ENCODE results near the gene USH2A.
A peak's percentile ranks its signal among the peaks of the same experiment; 100 is the strongest.

Gene USH2A

GRCh38 chr1:216290074-216290473 lies 133.2 kb downstream of the USH2A start:
- no peak for DNase-seq (ENCODE audit: low read depth in 2 of 3, low spot score in 1 of 3)

DNA sequence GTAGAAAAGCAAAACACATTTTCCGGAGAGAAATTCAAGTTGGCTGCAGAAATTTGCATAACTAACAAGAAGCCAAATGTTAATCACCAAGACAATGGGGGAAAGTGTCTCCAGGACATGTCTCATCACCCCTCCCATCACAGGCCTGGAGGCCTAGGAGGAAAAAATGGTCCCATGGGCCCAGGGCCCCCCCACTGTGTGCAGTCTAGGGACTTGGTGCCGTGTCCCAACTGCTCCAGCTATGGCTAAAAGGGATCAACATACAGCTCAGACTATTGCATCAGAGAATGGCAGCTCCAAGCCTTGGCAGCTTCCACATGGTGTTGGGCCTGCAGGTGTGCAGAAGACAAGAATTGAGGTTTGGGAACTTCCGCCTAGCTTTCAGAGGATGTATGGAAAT lies 138.2 kb downstream of the USH2A start:
- DNase-seq (ENCODE audit: low read depth in 2 of 3, low spot score in 1 of 3) = no peak

DNA sequence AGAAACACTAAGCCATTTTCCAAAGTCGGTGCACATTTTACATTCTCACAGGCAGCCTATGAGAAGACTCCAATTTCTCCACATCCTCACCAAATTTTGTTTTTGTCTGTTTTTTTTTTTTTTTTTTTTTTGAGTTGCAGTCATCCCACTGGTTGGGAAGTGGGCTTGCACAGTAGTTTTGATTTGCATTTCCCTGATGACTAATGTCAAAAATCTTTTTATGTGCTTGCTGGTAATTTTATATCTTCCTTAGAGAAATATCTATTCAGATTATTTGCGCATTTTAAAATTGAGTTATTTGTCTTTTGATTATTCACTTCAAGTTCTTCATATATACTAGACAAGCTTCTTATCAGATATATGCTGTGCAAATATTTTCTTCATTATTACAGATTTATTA lies 141.5 kb downstream of the USH2A start:
- no peak for DNase-seq (ENCODE audit: low read depth in 2 of 3, low spot score in 1 of 3)

DNA sequence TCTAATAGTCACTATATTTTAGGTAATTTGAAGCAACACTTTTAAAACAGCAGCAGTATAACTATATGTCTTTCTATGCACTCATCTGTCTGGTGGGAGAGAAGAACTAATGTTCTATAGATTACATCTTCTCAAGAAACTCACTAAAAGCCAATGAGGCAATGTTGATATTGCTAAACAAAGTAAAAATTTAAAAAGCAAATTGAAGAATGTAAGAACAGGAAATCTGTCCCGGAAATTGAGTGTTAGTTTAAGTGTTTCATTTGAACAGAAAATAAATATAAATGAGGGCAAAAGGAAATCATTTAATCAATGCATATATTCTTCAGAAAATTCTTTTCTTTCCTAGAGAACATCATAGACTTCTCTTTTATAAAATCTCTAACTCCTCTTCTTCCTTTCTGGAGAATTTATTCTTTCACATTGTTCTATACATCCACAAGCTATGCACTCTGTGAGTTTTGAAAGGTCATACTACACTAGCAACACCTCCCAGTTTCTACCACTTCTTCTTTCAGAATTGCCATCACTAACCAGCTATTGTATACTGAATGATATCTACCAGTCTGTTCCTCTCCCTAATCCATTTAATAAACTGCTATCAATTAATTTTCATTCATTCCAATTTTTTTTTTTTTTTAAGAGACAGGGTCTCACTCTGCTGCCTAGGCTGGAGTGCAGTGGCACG lies 153.0 kb downstream of the USH2A start:
- no peak for DNase-seq (ENCODE audit: low read depth in 2 of 3, low spot score in 1 of 3)

DNA sequence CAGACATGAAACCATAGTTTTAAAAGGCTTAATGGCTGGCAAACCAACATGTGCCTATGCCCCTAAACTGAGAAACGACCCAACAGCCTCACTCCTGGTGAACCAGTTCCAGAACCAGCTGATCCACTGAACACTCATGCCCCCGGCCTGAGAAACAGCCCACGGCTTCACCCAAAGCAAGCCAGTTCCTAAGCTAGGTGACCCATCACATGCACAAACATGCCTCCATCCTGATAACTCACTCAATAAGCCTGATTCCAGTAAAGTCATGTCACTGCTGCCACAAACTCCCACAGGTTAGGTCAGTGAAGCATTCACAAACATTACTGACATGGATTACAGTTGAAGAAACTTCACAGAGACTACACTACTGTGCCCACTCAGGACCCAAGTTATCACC lies 161.6 kb downstream of the USH2A start:
- DNase-seq (ENCODE audit: low read depth in 2 of 3, low spot score in 1 of 3) = no peak

DNA sequence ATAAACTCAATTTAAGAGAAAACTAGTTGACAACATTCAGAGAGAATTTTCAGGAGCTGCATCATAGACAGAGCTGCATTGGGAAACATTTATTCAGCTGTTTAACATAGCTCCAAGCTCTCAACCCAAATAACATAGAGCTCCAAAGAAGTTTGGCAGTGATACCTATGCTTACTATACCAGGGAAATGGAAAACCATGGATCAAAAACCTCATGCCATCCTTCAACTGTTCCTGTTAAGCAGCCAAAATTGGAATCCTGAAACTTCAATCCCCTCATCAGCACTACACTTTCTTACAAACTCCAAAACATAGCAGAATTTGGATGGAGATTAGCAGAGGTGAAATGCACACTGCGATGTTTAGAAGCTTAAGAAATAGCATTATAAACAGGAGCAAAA lies 164.4 kb downstream of the USH2A start:
- DNase-seq (ENCODE audit: low read depth in 2 of 3, low spot score in 1 of 3) = no peak

DNA sequence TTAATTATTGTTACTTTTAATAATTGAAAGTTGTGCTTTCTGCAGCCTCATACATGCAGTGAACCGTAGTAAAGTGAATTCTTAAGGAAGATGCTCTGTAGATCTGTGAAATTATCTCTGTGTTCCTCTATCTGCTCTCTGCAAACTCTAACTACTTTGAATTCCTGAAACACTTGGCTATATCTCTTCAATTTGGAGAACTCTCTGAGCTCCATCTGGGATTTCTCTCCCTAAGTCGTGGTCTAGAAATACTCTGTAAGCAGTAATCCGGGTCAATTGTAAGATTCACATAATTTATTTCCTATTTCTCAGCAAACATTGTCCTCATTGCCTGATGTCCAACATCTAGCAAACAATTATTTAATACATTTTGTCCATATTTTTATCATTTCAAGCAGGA lies 164.9 kb downstream of the USH2A start:
- no peak for DNase-seq (ENCODE audit: low read depth in 2 of 3, low spot score in 1 of 3)

GRCh38 chr1:216250861-216251260 lies 172.4 kb downstream of the USH2A start:
- no peak for DNase-seq (ENCODE audit: low read depth in 2 of 3, low spot score in 1 of 3)

- DNase-seq (ENCODE audit: low read depth in 2 of 3, low spot score in 1 of 3) = no peak
Observed at GRCh38 chr1:216248628-216249027, 174.6 kb downstream of the USH2A start.

GRCh38 chr1:216247937-216248336 lies 175.3 kb downstream of the USH2A start:
- DNase-seq (ENCODE audit: low read depth in 2 of 3, low spot score in 1 of 3) = no peak

DNA sequence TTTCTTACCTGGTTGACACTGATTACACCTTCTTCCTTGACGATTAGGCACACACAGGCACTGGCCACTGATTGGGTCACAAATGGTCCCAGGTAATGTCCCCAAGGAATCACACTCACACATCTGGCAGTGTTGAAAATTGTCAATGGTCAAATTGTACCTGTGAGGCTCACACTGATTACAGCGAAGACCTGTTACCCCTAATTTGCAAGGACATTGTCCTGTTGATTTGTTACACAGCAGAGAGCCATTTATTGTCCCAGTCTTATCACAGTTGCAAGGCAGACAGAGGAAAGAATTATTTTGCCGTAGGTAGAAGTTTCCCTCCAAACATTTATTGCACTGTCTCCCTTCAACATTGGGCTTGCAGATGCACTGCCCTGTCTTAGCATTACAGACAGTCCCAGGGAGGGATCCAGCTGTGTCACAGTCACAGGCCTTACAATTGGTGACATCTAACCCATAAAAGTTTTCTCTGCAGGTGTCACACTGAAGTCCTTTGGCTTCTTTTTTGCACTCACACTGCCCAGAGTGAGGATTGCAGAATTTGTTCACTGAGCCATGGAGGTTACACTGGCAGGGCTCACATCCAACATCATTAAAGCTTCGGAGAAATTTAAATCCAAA lies 176.6 kb downstream of the USH2A start:
- DNase-seq (ENCODE audit: low read depth in 2 of 3, low spot score in 1 of 3) = no peak

- no peak for DNase-seq (ENCODE audit: low read depth in 2 of 3, low spot score in 1 of 3)
Observed at GRCh38 chr1:216238844-216239243, 184.4 kb downstream of the USH2A start.

- DNase-seq (ENCODE audit: low read depth in 2 of 3, low spot score in 1 of 3) = no peak
Observed at GRCh38 chr1:216237927-216238542, 185.2 kb downstream of the USH2A start.

- DNase-seq (ENCODE audit: low read depth in 2 of 3, low spot score in 1 of 3) = no peak
Observed at GRCh38 chr1:216224233-216224632, 199.0 kb downstream of the USH2A start.

DNA sequence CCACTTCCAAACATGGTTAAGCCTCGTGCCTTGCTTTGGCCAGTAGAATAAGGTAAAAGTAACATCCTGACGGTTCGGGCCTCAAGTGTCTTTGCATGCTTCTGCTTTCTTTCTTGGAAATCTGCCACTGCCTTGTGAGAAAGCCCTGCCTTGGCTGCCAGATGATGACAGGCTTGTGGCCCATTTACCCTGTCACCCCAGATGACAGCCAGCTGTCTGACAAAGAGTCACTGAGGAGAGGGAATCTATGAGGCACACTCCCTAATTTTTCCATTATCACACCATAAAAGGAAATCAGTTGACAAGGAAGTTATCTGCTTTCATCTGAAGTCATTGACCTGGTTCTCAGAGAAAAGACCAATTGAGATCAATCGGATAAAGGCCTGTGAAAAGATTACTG lies 199.8 kb downstream of the USH2A start:
- DNase-seq (ENCODE audit: low read depth in 2 of 3, low spot score in 1 of 3) = no peak

DNA sequence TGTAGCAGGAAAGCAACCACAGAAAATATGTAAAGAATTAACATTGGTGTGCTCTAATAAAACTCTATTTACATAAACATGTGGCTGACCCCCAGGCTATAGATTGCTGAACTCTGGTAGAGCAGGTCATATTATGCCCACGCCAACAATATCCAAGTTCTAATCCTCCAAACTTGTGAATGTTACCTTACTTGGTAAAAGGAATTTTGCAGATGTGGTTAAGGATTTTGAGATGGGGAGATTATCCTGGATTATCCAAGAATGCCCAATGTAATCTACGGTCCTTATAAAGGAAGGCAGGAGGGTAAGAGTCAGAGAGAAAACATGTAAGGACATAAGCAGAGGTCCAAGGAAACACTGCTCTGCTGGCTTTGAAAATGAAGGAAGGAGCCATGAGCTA lies 201.0 kb downstream of the USH2A start:
- no peak for DNase-seq (ENCODE audit: low read depth in 2 of 3, low spot score in 1 of 3)

GRCh38 chr1:216221260-216221700 lies 202.0 kb downstream of the USH2A start:
- DNase-seq (ENCODE audit: low read depth in 2 of 3, low spot score in 1 of 3) = peak in 1 of 3 donors; percentile 1

DNA sequence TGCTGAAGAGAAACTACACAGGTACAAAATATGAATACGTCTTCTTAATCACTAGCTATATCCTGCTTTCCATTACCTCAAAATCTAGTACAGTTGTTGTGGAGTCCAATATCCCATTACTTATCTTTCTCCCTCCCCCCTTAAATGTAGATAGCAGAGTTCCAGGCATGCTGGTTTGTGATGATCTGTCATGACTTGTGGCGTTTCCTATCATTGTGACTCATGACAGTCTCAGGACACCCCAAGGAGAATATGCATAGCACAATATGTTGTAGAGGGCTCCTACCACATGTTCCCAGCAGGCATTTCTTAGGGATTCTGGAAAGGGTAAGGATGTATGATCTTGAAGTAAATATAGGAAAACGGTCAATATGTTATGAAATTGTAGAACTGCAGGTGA lies 206.9 kb downstream of the USH2A start:
- no peak for DNase-seq (ENCODE audit: low read depth in 2 of 3, low spot score in 1 of 3)

DNA sequence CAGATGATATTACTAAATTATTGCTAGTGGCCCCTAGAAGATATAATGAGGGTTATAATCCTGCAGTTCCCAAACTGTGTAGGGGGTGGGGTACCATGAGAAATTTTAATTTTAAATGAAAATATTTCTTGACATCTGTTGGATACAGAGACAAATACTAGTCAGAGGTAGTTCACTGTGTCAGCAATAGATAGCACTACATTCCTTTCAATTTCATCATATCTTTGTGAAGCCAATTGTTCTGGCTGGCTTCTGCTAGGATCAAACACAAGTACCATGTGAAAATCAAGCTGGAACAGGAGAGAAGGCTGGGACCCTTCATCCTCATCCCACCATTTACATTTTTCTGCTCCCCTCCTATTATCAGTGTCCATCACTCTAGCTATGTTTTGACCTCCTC lies 208.1 kb downstream of the USH2A start:
- no peak for DNase-seq (ENCODE audit: low read depth in 2 of 3, low spot score in 1 of 3)

DNA sequence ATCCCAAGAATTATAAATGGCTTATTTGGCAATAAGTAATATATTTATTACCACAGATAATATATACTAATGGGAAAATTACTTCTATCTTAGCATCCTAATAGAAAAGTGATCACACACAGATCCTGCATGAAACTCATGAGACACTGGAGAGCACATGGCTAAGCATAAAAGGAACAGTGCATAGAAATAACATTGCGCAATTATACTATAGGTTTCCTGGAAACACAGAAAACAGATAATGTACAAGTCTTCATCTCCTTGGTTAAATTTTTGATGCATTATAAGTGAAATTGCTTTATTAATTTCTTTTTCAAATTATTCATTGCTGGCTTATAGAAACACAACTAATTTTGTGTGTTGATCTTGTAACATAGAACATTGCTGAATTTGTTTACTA lies 210.4 kb downstream of the USH2A start:
- no peak for DNase-seq (ENCODE audit: low read depth in 2 of 3, low spot score in 1 of 3)

- DNase-seq (ENCODE audit: low read depth in 2 of 3, low spot score in 1 of 3) = no peak
Observed at GRCh38 chr1:216210081-216210480, 213.2 kb downstream of the USH2A start.

GRCh38 chr1:216209125-216209524 lies 214.1 kb downstream of the USH2A start:
- no peak for DNase-seq (ENCODE audit: low read depth in 2 of 3, low spot score in 1 of 3)

- no peak for DNase-seq (ENCODE audit: low read depth in 2 of 3, low spot score in 1 of 3)
Observed at GRCh38 chr1:216207154-216207553, 216.1 kb downstream of the USH2A start.

Data from stimulated activated CD4-positive, alpha-beta T cell treated with anti-CD3 and anti-CD28 coated beads, Interleukin-12 subunit alpha, Interleukin-12 subunit beta, amount 100 ng/mL, for 48 hours (primary cell).